Caco-2 (cell line): Measurements from ENCODE around the gene FBXL20. TPM values are rescaled to one million over a fixed set of nuclear protein-coding genes. Genes with fewer than 3 reads are reported as not detected.

Experiments
- BruUV-seq: library from RNA; stranded (reverse); fragments of 400-500 nt; replicated peaks from 2 replicates; lab custom pipeline; 2021; lab: Mats Ljungman, UMichigan
- CTCF ChIA-PET: fragments of 300-600 bp; sonication (Branson Sonifier 250); formaldehyde crosslinking; loops from one replicate; lab custom pipeline; 2022; ENCODE audit warnings: antibody characterized with exemption; lab: Charles Lee
- POLR2A ChIA-PET: fragments of 300-600 bp; sonication (Branson Sonifier 250); formaldehyde crosslinking; loops from one replicate; lab custom pipeline; 2022; ENCODE audit warnings: antibody characterized with exemption; lab: Charles Lee
- DNase-seq, 2 experiments: peaks; one replicate each; pipeline versions ENCODE4 v3.0.0 to v3.0.0-alpha.2; 2020 to 2022
- H3K27me3 ChIP-seq: replicated peaks from 2 replicates; pipeline ENCODE4 v1.6.0; 2011; ENCODE audit warnings: low read length; ENCODE audit not compliant: control insufficient read depth, insufficient read depth
- H3K36me3 ChIP-seq: 2 replicates; pipeline ENCODE4 v1.5.1; 2011; ENCODE audit warnings: low read length; ENCODE audit not compliant: control insufficient read depth, insufficient read depth
- H3K4me1 ChIP-seq: fragments of 250-450 bp; sonication (Bioruptor Pico); 2 replicates; pipeline ENCODE4 v1.5.1; 2020; ENCODE audit warnings: mild to moderate bottlenecking
- H3K4me3 ChIP-seq: 2 replicates; pipeline ENCODE4 v1.5.1; 2011; ENCODE audit warnings: low read depth, mild to moderate bottlenecking, control low read depth, low read length
- H3K9me3 ChIP-seq: fragments of 250-450 bp; sonication (Bioruptor Pico); 2 replicates; pipeline ENCODE4 v1.5.1; 2020; ENCODE audit warnings: mild to moderate bottlenecking, moderate library complexity
- H3K27ac Mint-ChIP-seq: one replicate; pipeline ENCODE4 v1.8.0; 2022; ENCODE audit warnings: mixed read lengths; ENCODE audit not compliant: unreplicated experiment
- H3K27me3 Mint-ChIP-seq: one replicate; pipeline ENCODE4 v1.8.0; 2022; ENCODE audit warnings: mixed read lengths; ENCODE audit not compliant: insufficient read depth, unreplicated experiment
- H3K36me3 Mint-ChIP-seq: one replicate; pipeline ENCODE4 v1.8.0; 2022; ENCODE audit warnings: mild to moderate bottlenecking, mixed read lengths; ENCODE audit not compliant: insufficient read depth, unreplicated experiment
- H3K4me1 Mint-ChIP-seq: one replicate; pipeline ENCODE4 v1.8.0; 2022; ENCODE audit warnings: low read depth, mixed read lengths; ENCODE audit not compliant: unreplicated experiment
- H3K4me3 Mint-ChIP-seq: one replicate; pipeline ENCODE4 v1.8.0; 2022; ENCODE audit warnings: mild to moderate bottlenecking, moderate library complexity, mixed read lengths; ENCODE audit not compliant: unreplicated experiment
- H3K9me3 Mint-ChIP-seq: one replicate; pipeline ENCODE4 v1.8.0; 2022; ENCODE audit warnings: mixed read lengths; ENCODE audit not compliant: unreplicated experiment
- intact Hi-C: fragments of 100-400 bp; cut with micrococcal nuclease; formaldehyde crosslinking; loops from one replicate; pipeline ENCODE4 v1.10.0; 2022; ENCODE audit not compliant: unreplicated experiment
- total RNA-seq: library from RNA; stranded (reverse); gene quantifications from 2 replicates; pipeline ENCODE4 v1.2.3, GENCODE V29; 2022
- TF ChIP-seq, protein P1 (sequence below), 2 experiments: fragments of 200-600 bp in 1 of 2; IDR thresholded peaks; 1 replicate in 1 of 2; 2 replicates in 1 of 2; pipeline versions ENCODE4 v1.5.1 to v1.8.0; 2011 to 2022; ENCODE audit warnings: antibody characterized with exemption in 1 of 2, control low read depth in 1 of 2, inconsistent platforms in 1 of 2, low read depth in 1 of 2, low read length in 1 of 2, mild to moderate bottlenecking in 1 of 2, moderate library complexity in 1 of 2; ENCODE audit not compliant: insufficient read depth in 1 of 2, severe bottlenecking in 1 of 2, unreplicated experiment in 1 of 2

FBXL20 gene
- total RNA-seq, 1 experiment from 2014 or later, result 12.6 TPM

DNA sequence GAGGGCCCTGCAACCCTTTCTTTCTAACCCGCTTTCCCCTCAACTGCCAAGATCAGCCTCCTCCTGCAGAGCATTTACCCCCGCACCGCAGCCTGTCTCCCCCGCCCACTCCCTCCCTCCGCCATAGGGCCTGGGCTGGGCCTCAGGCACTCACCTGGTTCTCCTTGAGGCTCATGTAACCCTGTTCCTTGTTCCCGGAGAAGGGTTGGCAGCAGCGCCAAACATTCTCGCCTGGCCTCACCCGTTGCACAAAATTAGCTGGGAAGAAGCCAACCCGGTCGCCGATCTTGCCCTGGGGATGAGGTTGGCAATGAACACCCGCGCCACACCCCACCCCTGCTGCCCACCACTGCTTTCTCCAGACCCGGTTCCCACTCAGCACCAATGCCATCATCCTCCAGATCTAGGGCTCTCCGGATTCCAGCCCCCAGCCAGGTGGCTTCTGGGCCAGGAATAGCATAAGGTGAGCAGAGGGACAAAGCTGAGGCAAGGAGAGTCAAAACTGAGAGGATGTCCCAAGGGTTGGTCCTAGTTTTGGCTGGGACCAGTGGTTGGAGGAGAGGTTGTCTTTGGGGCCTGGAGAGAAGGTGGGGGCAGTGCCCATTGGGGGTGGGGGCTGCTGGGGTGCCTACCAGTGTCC lies 188.5 kb downstream of the FBXL20 start:
- Mint-ChIP-seq H3K27me3 (peaks cover 14% of the 10 kb centered on the region), H3K9me3 (no peaks in the 10 kb centered on the region), H3K4me3 (no peak overlapping the region), H3K27ac (no peak overlapping the region), H3K4me1 (no peaks in the 10 kb centered on the region), H3K36me3 (no peaks in the 10 kb centered on the region)
- ChIA-PET CTCF (interaction anchor here (1.4 kb wide), 1 partner anchor 27 kb away, joined by 3 read pairs; no protein-coding TSS in a partner anchor), POLR2A (no interaction called here)
- Histone ChIP-seq H3K27me3 (no peaks in the 10 kb centered on the region), H3K36me3 (no peaks in the 10 kb centered on the region), H3K4me3 (no peak overlapping the region), H3K4me1 (no peaks in the 10 kb centered on the region), H3K9me3 (no peaks in the 10 kb centered on the region)
- intact Hi-C loops, result no loop called here
- TF ChIP-seq, protein P1, sequence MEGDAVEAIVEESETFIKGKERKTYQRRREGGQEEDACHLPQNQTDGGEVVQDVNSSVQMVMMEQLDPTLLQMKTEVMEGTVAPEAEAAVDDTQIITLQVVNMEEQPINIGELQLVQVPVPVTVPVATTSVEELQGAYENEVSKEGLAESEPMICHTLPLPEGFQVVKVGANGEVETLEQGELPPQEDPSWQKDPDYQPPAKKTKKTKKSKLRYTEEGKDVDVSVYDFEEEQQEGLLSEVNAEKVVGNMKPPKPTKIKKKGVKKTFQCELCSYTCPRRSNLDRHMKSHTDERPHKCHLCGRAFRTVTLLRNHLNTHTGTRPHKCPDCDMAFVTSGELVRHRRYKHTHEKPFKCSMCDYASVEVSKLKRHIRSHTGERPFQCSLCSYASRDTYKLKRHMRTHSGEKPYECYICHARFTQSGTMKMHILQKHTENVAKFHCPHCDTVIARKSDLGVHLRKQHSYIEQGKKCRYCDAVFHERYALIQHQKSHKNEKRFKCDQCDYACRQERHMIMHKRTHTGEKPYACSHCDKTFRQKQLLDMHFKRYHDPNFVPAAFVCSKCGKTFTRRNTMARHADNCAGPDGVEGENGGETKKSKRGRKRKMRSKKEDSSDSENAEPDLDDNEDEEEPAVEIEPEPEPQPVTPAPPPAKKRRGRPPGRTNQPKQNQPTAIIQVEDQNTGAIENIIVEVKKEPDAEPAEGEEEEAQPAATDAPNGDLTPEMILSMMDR (IDR thresholded peaks at IDR 0.05; ENCODE audit: insufficient read depth in 1 of 2, low read depth in 1 of 2, low read length in 1 of 2, severe bottlenecking in 1 of 2, unreplicated experiment in 1 of 2), result no peak
- BruUV-seq, result no TSS peak
- DNase-seq, result no peak

DNA sequence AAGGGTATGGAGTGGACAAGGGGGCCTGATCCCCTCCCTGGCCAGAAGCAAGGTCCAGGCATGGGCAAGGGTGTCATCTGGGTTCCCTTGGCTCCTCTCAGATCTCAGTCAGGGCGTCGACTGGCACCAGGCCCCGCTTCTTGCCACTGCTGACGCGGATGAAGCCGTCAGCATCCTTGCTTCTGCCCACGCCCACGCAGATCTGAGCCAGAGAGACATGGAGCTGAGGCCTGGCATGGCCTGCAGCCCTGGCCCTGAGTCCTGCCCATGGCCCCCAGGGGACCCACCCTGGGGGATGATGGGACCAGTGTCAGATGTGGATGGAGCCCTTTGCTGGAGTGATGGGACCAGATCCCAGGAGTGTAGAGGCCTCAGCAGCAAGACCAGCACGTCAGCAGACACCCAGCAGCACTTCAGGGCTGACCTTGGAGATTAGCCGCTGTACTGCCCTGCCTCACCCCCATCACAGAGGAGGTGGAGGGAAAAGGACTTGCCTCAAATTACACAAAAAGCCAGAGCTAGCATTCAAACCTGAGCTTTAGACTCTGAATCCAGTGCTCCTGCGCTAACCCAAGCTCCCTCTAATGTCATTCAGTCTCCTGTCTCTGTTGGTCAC lies 189.1 kb downstream of the FBXL20 start:
- no peaks in the 10 kb centered on the region for H3K27me3 ChIP-seq
- no peaks in the 10 kb centered on the region for H3K9me3 ChIP-seq
- no peak for DNase-seq
- POLR2A ChIA-PET, result no interaction called here
- TF ChIP-seq, protein P1 (IDR thresholded peaks at IDR 0.05; ENCODE audit: insufficient read depth in 1 of 2, low read depth in 1 of 2, low read length in 1 of 2, severe bottlenecking in 1 of 2, unreplicated experiment in 1 of 2), result no peak
- BruUV-seq, result no TSS peak
- Mint-ChIP-seq H3K27me3 (peaks cover 14% of the 10 kb centered on the region), H3K27ac (no peak overlapping the region), H3K4me1 (no peaks in the 10 kb centered on the region), H3K4me3 (no peak overlapping the region), H3K9me3 (no peaks in the 10 kb centered on the region), H3K36me3 (no peaks in the 10 kb centered on the region)
- H3K4me1 ChIP-seq, result no peaks in the 10 kb centered on the region
- intact Hi-C loops, result no loop called here
- CTCF ChIA-PET, result no interaction called here
- H3K4me3 ChIP-seq, result no peak overlapping the region
- no peaks in the 10 kb centered on the region for H3K36me3 ChIP-seq

DNA sequence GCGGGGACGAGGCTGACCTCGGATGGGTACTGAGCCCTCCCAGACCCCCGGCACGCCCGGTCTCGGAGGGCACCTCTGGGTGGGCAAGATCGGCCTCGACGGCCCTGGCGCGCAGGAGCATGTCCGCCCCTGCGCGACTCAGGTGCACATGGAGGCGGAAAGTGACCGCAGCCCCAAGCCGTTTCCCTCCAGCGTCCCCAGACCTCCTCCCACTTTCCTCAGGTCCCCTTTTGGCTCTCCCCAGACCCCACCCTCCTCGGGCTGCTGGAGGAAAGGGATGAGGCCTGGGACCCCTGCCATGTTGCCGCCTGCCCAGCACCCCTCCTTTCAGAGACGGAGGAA lies 191.4 kb downstream of the FBXL20 start:
- H3K27ac Mint-ChIP-seq, result no peak overlapping the region
- TF ChIP-seq, protein P1 (IDR thresholded peaks at IDR 0.05; ENCODE audit: insufficient read depth in 1 of 2, low read depth in 1 of 2, low read length in 1 of 2, severe bottlenecking in 1 of 2, unreplicated experiment in 1 of 2), result no peak
- Histone ChIP-seq H3K36me3 (no peaks in the 10 kb centered on the region), H3K4me3 (no peak overlapping the region), H3K27me3 (no peaks in the 10 kb centered on the region), H3K9me3 (no peaks in the 10 kb centered on the region), H3K4me1 (no peaks in the 10 kb centered on the region)
- DNase-seq, result no peak
- intact Hi-C loops, result no loop called here
- H3K4me3 Mint-ChIP-seq, result no peak overlapping the region
- BruUV-seq, result no TSS peak
- ChIA-PET POLR2A (no interaction called here), CTCF (interaction anchor here (1.2 to 6.6 kb wide), 2 partner anchors 27 to 37 kb away, joined by 3 to 123 read pairs; no protein-coding TSS in a partner anchor)
- no peaks in the 10 kb centered on the region for H3K4me1 Mint-ChIP-seq
- peaks cover 5% of the 10 kb centered on the region for H3K27me3 Mint-ChIP-seq
- peaks cover 7% of the 10 kb centered on the region for H3K36me3 Mint-ChIP-seq
- no peaks in the 10 kb centered on the region for H3K9me3 Mint-ChIP-seq
